ENCODE data around the gene TOMM22.
"Not testable (repeated sequence)": the region's sequence is repeated elsewhere in the genome, so short reads cannot be mapped to it uniquely, and the experiment has no call there.

The TOMM22 gene

GRCh38 chr22:38681582-38682335 lies at the start of gene TOMM22:
TSS of gene TOMM22 (plus strand) at chr22:38681957. CDS start at chr22:38681979, 22 bp downstream.
- Histone ChIP-seq H2AFZ (ENCODE audit: low read depth, low read length) (peak within 1 kb of the TSS; percentile 24), H3K27me3 (ENCODE audit: insufficient read depth, low read length) (no peaks in the 10 kb centered on the region), H3K4me1 (ENCODE audit: insufficient read depth, low read length) (peaks cover 10% of the 10 kb centered on the region), H3K4me3 (ENCODE audit: low read length) (peak within 1 kb of the TSS; percentile 71), H3K9me3 (ENCODE audit: low read length) (peaks cover 5% of the 10 kb centered on the region), H3K36me3 (ENCODE audit: insufficient read depth, low read length) (peaks cover 33% of the 10 kb centered on the region)

GRCh38 chr22:38632528-38632927 lies 49.2 kb upstream of the TOMM22 start:
- H2AFZ ChIP-seq (ENCODE audit: low read depth, low read length) = no peak overlapping the region
- no peak overlapping the region for H3K4me3 ChIP-seq (ENCODE audit: low read length)
- no peaks in the 10 kb centered on the region for H3K27me3 ChIP-seq (ENCODE audit: insufficient read depth, low read length)
- no peaks in the 10 kb centered on the region for H3K4me1 ChIP-seq (ENCODE audit: insufficient read depth, low read length)
- H3K9me3 ChIP-seq (ENCODE audit: low read length) = no peaks in the 10 kb centered on the region
- peaks cover 63% of the 10 kb centered on the region for H3K36me3 ChIP-seq (ENCODE audit: insufficient read depth, low read length)

GRCh38 chr22:38638216-38638615 lies 43.5 kb upstream of the TOMM22 start:
- Histone ChIP-seq H3K9me3 (ENCODE audit: low read length) (no peaks in the 10 kb centered on the region), H3K4me3 (ENCODE audit: low read length) (no peak overlapping the region), H3K4me1 (ENCODE audit: insufficient read depth, low read length) (no peaks in the 10 kb centered on the region), H3K27me3 (ENCODE audit: insufficient read depth, low read length) (no peaks in the 10 kb centered on the region), H3K36me3 (ENCODE audit: insufficient read depth, low read length) (peaks cover 55% of the 10 kb centered on the region), H2AFZ (ENCODE audit: low read depth, low read length) (no peak overlapping the region)

GRCh38 chr22:38638728-38639127 lies 43.0 kb upstream of the TOMM22 start:
- Histone ChIP-seq H3K9me3 (ENCODE audit: low read length) (no peaks in the 10 kb centered on the region), H3K4me1 (ENCODE audit: insufficient read depth, low read length) (no peaks in the 10 kb centered on the region), H3K4me3 (ENCODE audit: low read length) (no peak overlapping the region), H2AFZ (ENCODE audit: low read depth, low read length) (no peak overlapping the region), H3K36me3 (ENCODE audit: insufficient read depth, low read length) (peaks cover 58% of the 10 kb centered on the region), H3K27me3 (ENCODE audit: insufficient read depth, low read length) (no peaks in the 10 kb centered on the region)

GRCh38 chr22:38641476-38642040 lies 40.2 kb upstream of the TOMM22 start:
- Histone ChIP-seq H3K4me1 (ENCODE audit: insufficient read depth, low read length) (no peaks in the 10 kb centered on the region), H3K4me3 (ENCODE audit: low read length) (no peak overlapping the region), H3K36me3 (ENCODE audit: insufficient read depth, low read length) (peaks cover 44% of the 10 kb centered on the region), H3K27me3 (ENCODE audit: insufficient read depth, low read length) (no peaks in the 10 kb centered on the region), H3K9me3 (ENCODE audit: low read length) (no peaks in the 10 kb centered on the region), H2AFZ (ENCODE audit: low read depth, low read length) (no peak overlapping the region)

GRCh38 chr22:38644245-38644644 lies 37.5 kb upstream of the TOMM22 start:
- not testable (repeated sequence) for H3K27me3 ChIP-seq (ENCODE audit: insufficient read depth, low read length); H3K4me3 ChIP-seq (ENCODE audit: low read length); H3K9me3 ChIP-seq (ENCODE audit: low read length); H2AFZ ChIP-seq (ENCODE audit: low read depth, low read length); H3K4me1 ChIP-seq (ENCODE audit: insufficient read depth, low read length)
- H3K36me3 ChIP-seq (ENCODE audit: insufficient read depth, low read length) = peaks cover 35% of the 10 kb centered on the region

GRCh38 chr22:38645430-38645829 lies 36.3 kb upstream of the TOMM22 start:
- Histone ChIP-seq H3K4me3 (ENCODE audit: low read length) (no peak overlapping the region), H3K27me3 (ENCODE audit: insufficient read depth, low read length) (no peaks in the 10 kb centered on the region), H3K4me1 (ENCODE audit: insufficient read depth, low read length) (no peaks in the 10 kb centered on the region)

GRCh38 chr22:38649841-38650522 lies 31.8 kb upstream of the TOMM22 start:
- H3K27me3 ChIP-seq (ENCODE audit: insufficient read depth, low read length) = no peaks in the 10 kb centered on the region
- peaks cover 23% of the 10 kb centered on the region for H3K36me3 ChIP-seq (ENCODE audit: insufficient read depth, low read length)
- H2AFZ ChIP-seq (ENCODE audit: low read depth, low read length) = no peak overlapping the region
- no peaks in the 10 kb centered on the region for H3K4me1 ChIP-seq (ENCODE audit: insufficient read depth, low read length)
- peaks cover 3% of the 10 kb centered on the region for H3K9me3 ChIP-seq (ENCODE audit: low read length)
- no peak overlapping the region for H3K4me3 ChIP-seq (ENCODE audit: low read length)

More at GRCh38 chr22:38645430-38645829, 36.3 kb upstream of the TOMM22 start:
- Histone ChIP-seq H3K9me3 (ENCODE audit: low read length) (no peaks in the 10 kb centered on the region), H3K36me3 (ENCODE audit: insufficient read depth, low read length) (peaks cover 40% of the 10 kb centered on the region), H2AFZ (ENCODE audit: low read depth, low read length) (no peak overlapping the region)

- Histone ChIP-seq H3K4me3 (ENCODE audit: low read length) (no peak overlapping the region), H3K27me3 (ENCODE audit: insufficient read depth, low read length) (no peaks in the 10 kb centered on the region), H3K9me3 (ENCODE audit: low read length) (peaks cover 3% of the 10 kb centered on the region), H3K36me3 (ENCODE audit: insufficient read depth, low read length) (peaks cover 13% of the 10 kb centered on the region), H3K4me1 (ENCODE audit: insufficient read depth, low read length) (peaks cover 8% of the 10 kb centered on the region), H2AFZ (ENCODE audit: low read depth, low read length) (no peak overlapping the region)
Measured at GRCh38 chr22:38652859-38653258, 28.9 kb upstream of the TOMM22 start.

GRCh38 chr22:38653741-38654140 lies 28.0 kb upstream of the TOMM22 start:
- no peak overlapping the region for H2AFZ ChIP-seq (ENCODE audit: low read depth, low read length)
- H3K27me3 ChIP-seq (ENCODE audit: insufficient read depth, low read length) = no peaks in the 10 kb centered on the region
- peaks cover 11% of the 10 kb centered on the region for H3K4me1 ChIP-seq (ENCODE audit: insufficient read depth, low read length)
- H3K4me3 ChIP-seq (ENCODE audit: low read length) = no peak overlapping the region
- peaks cover 3% of the 10 kb centered on the region for H3K9me3 ChIP-seq (ENCODE audit: low read length)
- peaks cover 11% of the 10 kb centered on the region for H3K36me3 ChIP-seq (ENCODE audit: insufficient read depth, low read length)

GRCh38 chr22:38655519-38656255 lies 26.1 kb upstream of the TOMM22 start:
- H2AFZ ChIP-seq (ENCODE audit: low read depth, low read length) = peak overlapping the region; percentile 79
- H3K9me3 ChIP-seq (ENCODE audit: low read length) = peaks cover 3% of the 10 kb centered on the region
- peak overlapping the region; percentile 92 for H3K4me3 ChIP-seq (ENCODE audit: low read length)
- H3K36me3 ChIP-seq (ENCODE audit: insufficient read depth, low read length) = peaks cover 4% of the 10 kb centered on the region
- H3K27me3 ChIP-seq (ENCODE audit: insufficient read depth, low read length) = no peaks in the 10 kb centered on the region
- peaks cover 11% of the 10 kb centered on the region for H3K4me1 ChIP-seq (ENCODE audit: insufficient read depth, low read length)

- Histone ChIP-seq H3K36me3 (ENCODE audit: insufficient read depth, low read length) (peaks cover 4% of the 10 kb centered on the region), H3K9me3 (ENCODE audit: low read length) (peaks cover 3% of the 10 kb centered on the region), H3K4me1 (ENCODE audit: insufficient read depth, low read length) (peaks cover 11% of the 10 kb centered on the region), H2AFZ (ENCODE audit: low read depth, low read length) (peak within 1 kb of the TSS; percentile 79), H3K4me3 (ENCODE audit: low read length) (peak within 1 kb of the TSS; percentile 92), H3K27me3 (ENCODE audit: insufficient read depth, low read length) (no peaks in the 10 kb centered on the region)
Measured at GRCh38 chr22:38656256-38657044, 25.3 kb upstream of the TOMM22 start, which contains the start of the genes CBY1 and FAM227A. TSS of gene CBY1 (plus strand) at chr22:38656638. CDS start at chr22:38668055, 11,417 bp downstream. TSS of gene FAM227A (minus strand) at chr22:38656392. CDS start at chr22:38650168, 6,224 bp downstream.

Data from neuron (in vitro differentiated cells).